Fibroblast of skin of left biceps (primary cell): Measurements from ENCODE around the gene THBS1.
A peak's percentile ranks its signal among the peaks of the same experiment; 100 is the strongest.

Source experiments
- DNase-seq, 2 experiments: peaks; one replicate each; pipeline ENCODE4 v3.0.0-alpha.2; 2013; ENCODE audit warnings: low read depth in 2 of 2

The THBS1 gene

GRCh38 chr15:39588531-39589192, 7.8 kb downstream of the THBS1 start:
- DNase-seq, result peak; percentile 21 to 29

GRCh38 chr15:39589193-39589814, 8.4 kb downstream of the THBS1 start:
- DNase-seq, result peak in 1 of 2 experiments; percentile 13

DNA sequence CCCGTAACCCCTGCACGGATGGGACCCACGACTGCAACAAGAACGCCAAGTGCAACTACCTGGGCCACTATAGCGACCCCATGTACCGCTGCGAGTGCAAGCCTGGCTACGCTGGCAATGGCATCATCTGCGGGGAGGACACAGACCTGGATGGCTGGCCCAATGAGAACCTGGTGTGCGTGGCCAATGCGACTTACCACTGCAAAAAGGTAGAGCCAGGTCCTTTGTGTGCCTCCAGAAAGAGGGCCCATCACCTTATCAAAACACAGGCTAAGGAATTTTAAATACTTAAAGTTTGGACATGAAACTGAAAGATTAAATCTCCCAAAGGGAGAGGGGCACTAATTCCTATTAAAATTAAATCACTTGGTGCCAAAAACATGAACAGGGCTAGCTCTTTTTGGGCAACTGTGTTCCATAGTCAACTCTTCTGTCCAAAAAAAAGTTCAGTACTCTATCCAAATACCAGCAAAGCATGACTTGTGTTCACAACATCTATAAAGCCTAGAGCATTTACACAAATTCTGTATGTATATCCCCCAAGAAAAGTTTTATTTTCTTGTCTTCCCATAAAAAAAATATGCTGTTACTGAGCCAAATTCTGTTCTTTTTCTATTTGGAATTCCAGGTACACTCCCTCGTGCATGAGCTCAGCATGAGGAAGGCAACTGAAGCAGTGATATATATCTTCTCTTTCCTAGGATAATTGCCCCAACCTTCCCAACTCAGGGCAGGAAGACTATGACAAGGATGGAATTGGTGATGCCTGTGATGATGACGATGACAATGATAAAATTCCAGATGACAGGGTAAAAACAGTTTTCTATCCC, 9.2 kb downstream of the THBS1 start:
- DNase-seq, result peak; percentile 13 to 19

- peak; percentile 13 to 14 for DNase-seq
These were observed 10.4 kb downstream of the THBS1 start for GRCh38 chr15:39591141-39591895.

DNA sequence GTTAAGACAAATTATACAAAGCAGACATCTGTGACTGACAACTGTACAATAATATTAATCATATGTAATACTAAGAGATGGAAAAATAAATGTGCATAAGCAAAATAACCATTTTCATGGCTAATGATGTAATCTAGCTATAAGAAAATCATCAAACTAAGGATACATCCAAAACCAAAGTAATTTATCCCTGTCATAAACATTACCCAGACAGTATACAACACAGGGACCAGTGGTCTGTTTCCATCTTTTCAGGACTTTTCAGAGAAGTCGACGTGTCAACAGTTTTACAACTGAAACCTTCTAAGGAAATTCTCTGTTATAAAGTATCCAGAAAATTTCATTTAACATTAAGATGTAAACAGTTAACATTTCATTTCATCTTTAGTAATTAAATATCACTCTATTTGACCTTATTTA, 11.0 kb downstream of the THBS1 start:
- DNase-seq, result peak; percentile 5 to 7

- DNase-seq, result peak; percentile 17 to 25
These were observed 11.6 kb downstream of the THBS1 start for GRCh38 chr15:39592500-39592899.

- peak in 1 of 2 experiments; percentile 1 for DNase-seq
These were observed 12.3 kb downstream of the THBS1 start for GRCh38 chr15:39593071-39593655.

DNA sequence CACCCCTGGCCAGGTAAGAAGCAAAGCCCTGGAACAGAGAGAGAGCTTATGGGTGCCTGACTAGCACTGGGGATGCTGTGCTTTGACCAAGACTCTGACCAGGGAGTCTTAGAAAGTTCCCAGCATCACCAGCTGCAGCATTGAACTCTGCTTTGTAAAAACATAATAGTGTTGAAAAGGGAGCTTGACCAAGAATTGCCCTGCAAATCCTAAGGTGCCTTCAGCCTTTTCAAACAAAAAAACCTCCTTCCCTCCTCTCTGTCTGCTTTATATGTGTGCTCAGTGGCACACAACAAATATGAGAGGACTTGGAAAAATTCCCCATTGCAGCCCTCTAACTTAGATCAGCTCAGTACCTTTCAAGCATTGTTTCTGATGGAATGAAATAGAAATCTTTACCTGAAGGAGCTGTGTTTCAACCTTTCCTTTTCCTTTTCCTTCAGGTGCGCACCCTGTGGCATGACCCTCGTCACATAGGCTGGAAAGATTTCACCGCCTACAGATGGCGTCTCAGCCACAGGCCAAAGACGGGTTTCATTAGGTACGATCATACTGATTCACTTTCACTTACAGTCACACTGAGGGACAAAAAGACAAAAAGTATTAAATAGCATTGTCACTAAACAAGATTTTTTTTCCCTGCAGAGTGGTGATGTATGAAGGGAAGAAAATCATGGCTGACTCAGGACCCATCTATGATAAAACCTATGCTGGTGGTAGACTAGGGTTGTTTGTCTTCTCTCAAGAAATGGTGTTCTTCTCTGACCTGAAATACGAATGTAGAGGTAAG, 13.0 kb downstream of the THBS1 start:
- peak in 1 of 2 experiments; percentile 8 for DNase-seq

GRCh38 chr15:39594446-39595337, 13.8 kb downstream of the THBS1 start:
- peak; percentile 29 to 40 for DNase-seq

GRCh38 chr15:39595338-39596221, 14.7 kb downstream of the THBS1 start:
- DNase-seq, result peak; percentile 19 to 25

GRCh38 chr15:39596358-39597051, 15.6 kb downstream of the THBS1 start:
- DNase-seq, result peak; percentile 30 to 36

GRCh38 chr15:39597336-39597735, 16.5 kb downstream of the THBS1 start:
- no peak for DNase-seq

DNA sequence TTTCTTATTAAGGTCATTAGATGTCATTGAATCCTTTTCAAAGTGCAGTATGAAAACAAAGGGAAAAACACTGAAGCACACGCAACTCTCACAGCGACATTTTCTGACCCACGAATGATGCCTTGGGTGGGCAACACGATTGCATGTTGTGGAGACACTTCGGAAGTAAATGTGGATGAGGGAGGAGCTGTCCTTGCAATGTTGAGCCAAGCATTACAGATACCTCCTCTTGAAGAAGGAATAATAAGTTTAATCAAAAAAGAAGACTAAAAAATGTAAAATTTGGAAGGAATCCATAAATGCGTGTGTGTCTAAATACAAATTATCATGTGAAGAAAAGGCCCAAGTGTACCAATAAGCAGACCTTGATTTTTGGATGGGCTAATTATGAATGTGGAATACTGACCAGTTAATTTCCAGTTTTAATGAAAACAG, 16.9 kb downstream of the THBS1 start:
- peak; percentile 78 to 82 for DNase-seq

DNA sequence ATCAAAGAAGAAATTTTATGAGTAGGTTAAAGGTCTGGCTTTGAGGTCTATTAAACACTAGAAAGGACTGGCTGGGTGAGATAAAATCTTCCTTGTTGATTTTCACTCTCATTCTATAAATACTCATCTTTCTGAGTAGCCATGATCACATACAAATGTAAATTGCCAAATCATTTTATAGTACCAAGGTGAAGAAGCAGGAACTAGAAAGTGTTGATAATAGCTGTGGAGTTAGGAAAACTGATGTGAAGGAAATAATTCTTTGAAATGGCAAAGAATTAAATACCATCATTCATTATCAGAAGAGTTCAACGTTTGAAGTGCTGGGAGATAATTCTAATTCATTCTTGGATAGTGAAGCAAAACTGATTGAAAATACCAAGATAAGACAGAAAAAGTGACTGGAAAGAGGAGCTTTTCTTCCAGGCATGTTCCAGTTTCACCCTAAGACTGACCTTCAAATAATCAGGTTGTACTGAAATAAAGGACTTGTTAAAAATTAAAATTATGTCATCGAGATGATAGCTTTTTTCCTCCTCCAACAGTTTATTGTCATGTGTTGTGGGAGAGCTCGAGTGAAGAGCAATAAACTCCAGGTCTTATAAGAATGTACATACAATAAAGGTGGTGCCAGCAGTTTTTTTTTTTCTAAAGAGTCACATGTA, 17.4 kb downstream of the THBS1 start:
- peak; percentile 53 to 66 for DNase-seq

GRCh38 chr15:39598958-39599845, 18.3 kb downstream of the THBS1 start:
- peak; percentile 25 to 26 for DNase-seq

DNA sequence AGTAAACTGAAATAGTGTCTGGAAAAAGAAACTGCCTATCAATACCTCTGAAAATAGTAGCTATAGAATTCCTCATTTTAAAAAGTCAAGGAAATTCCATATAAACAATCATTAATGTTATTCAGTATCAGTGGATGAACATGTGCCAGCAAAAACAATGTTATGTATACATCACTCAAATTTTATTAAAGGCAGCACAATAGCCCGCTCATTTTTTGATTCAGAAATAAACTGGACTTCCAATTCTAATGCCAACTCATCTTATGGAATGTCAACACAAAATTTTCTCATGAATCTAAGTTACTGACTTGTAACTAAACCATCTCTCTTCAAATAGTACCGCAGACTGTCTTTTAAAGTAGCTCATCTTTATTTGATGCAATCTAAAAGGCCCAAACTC, 19.0 kb downstream of the THBS1 start:
- DNase-seq, result peak; percentile 9 to 20
